Activated T-helper 1 cell treated with anti-CD3 and anti-CD28 coated beads, Interleukin-12 subunit alpha, Interleukin-12 subunit beta, Interleukin-2, Interleukin-4 antibody, amounts not matched to agents 30 ng/mL and 10 ng/mL and 1 ng/mL, durations not matched to agents 14 hours and 24 hours and 36 hours (primary cell): ENCODE measurements around the gene CASP7. TPM values are rescaled to one million over a fixed set of nuclear protein-coding genes. Genes with fewer than 3 reads are reported as not detected.
"Not testable (repeated sequence)": the region's sequence is repeated elsewhere in the genome, so short reads cannot be mapped to it uniquely, and the experiment has no call there.

Experiments used
- DNase-seq: peaks from one replicate; pipeline ENCODE4 v3.0.0; 2021; ENCODE audit warnings: low spot score
- H3K27ac Mint-ChIP-seq: one replicate; pipeline ENCODE4 v1.8.0; 2021; ENCODE audit warnings: mild to moderate bottlenecking, mixed read lengths
- H3K27me3 Mint-ChIP-seq: one replicate; pipeline ENCODE4 v1.8.0; 2022; ENCODE audit warnings: mild to moderate bottlenecking, moderate library complexity, mixed read lengths; ENCODE audit not compliant: insufficient read depth
- H3K36me3 Mint-ChIP-seq: one replicate; pipeline ENCODE4 v1.8.0; 2021; ENCODE audit warnings: low read depth, mixed read lengths
- H3K4me1 Mint-ChIP-seq: one replicate; pipeline ENCODE4 v1.8.0; 2021; ENCODE audit warnings: low read depth, mixed read lengths
- H3K4me3 Mint-ChIP-seq: one replicate; pipeline ENCODE4 v1.8.0; 2021; ENCODE audit warnings: mild to moderate bottlenecking, moderate library complexity, mixed read lengths
- H3K9me3 Mint-ChIP-seq: one replicate; pipeline ENCODE4 v1.8.0; 2021; ENCODE audit warnings: mixed read lengths
- intact Hi-C: fragments of 100-400 bp; cut with micrococcal nuclease; formaldehyde crosslinking; loops from one replicate; pipeline ENCODE4 v1.15.1; 2024
- total RNA-seq: library from RNA; stranded (reverse); gene quantifications from 2 replicates; pipeline ENCODE4 v1.2.3, GENCODE V29; 2022

The CASP7 gene
- total RNA-seq, 1 donor from 2014 or later: 25.1 TPM

DNA sequence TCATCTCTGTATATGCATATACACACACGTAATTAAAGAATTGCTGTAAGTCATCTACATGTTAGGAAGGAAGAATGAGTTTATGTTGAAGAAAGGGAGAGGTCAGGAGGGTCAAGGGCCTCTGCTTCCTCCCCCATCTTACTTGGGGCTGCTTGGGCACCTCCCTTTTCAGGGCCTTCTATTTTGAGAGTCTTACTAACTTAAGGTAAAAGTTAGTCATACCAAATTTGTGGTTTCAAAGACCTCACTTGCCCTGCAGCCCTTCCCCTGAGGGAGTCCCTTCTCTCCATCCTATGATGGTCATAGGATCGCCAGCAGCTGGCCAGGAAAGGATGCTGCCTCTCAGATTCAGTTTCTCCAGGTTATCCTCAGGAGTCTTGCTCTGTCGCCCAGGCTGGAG lies 74.4 kb downstream of the CASP7 start:
- Mint-ChIP-seq H3K4me3 (no peak overlapping the region), H3K36me3 (no peaks in the 10 kb centered on the region), H3K9me3 (no peaks in the 10 kb centered on the region), H3K27ac (no peak overlapping the region), H3K4me1 (no peaks in the 10 kb centered on the region), H3K27me3 (peaks cover 5% of the 10 kb centered on the region)
- no peak for DNase-seq
- intact Hi-C loops: no loop called here

DNA sequence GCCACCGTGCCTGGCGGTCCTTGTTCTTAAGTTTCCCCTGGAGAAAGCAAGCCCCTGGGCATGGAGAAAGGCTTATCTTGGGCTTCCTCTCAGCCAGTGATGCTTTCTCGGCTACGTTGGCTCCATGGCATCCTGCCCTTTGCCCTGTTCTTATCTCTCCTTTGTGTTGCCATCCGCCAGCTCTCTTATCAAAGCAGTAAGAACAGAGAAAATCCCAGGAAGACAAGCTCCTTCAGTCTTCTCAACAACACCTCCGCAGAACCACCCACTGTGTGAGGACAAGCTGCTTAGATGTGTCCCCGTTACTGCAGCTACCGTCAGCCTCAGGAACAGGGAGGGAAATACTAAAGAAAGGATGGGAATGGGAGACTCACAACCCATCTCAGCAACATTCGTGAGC lies 75.1 kb downstream of the CASP7 start:
- intact Hi-C loops: no loop called here
- no peaks in the 10 kb centered on the region for H3K9me3 Mint-ChIP-seq
- H3K36me3 Mint-ChIP-seq: no peaks in the 10 kb centered on the region
- H3K27ac Mint-ChIP-seq: no peak overlapping the region
- no peak for DNase-seq
- H3K4me3 Mint-ChIP-seq: no peak overlapping the region
- no peaks in the 10 kb centered on the region for H3K4me1 Mint-ChIP-seq
- H3K27me3 Mint-ChIP-seq: peaks cover 8% of the 10 kb centered on the region

DNA sequence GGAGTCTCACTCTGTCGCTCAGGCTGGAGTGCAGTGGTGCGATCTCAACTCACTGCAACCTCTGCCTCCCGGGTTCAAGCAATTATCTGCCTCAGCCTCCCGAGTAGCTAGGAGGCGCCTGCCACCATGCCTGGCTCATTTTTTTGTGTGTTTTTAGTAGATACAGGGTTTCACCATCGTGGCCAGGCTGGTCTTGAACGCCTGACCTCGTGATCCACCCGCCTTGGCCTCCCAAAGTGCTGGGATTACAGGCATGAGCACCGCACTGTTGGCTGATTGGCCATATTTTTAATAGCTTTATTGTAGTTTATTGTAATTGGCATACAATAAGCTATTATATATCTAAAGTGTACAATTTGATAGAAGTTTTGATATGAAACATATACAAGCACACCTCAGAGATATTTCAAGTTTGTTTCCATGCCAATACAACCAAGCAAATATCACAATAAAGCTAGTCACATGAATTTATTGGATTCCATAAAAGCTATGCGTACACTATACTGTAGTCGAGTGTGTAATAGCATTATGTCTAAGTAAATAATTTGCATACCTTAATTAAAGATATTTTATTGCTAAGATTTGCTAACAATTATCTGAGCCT lies 77.3 kb downstream of the CASP7 start:
- H3K9me3 Mint-ChIP-seq: no peaks in the 10 kb centered on the region
- no peaks in the 10 kb centered on the region for H3K4me1 Mint-ChIP-seq
- intact Hi-C loops: no loop called here
- H3K36me3 Mint-ChIP-seq: no peaks in the 10 kb centered on the region
- no peak overlapping the region for H3K4me3 Mint-ChIP-seq
- H3K27ac Mint-ChIP-seq: no peak overlapping the region
- H3K27me3 Mint-ChIP-seq: peaks cover 14% of the 10 kb centered on the region
- no peak for DNase-seq

DNA sequence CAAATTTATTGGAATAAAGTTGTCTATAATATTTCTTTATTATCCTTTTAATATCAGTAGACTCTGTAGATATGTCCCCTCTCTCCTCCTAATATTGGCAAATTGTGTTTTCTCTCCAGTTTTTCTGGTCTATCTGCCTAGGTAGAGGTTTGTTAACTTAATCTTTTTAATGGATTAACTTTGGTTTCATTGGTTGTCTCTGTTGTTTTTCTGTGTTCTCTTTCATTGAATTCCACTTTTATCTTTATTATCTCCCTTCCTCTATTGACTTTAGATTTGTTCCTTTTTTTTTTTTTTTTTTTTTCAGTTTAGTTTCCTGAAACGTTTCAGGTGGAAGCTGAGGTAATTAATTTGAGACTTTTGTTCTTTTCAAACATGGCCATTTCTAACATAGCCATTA lies 82.4 kb downstream of the CASP7 start:
- no peak overlapping the region for H3K27ac Mint-ChIP-seq

DNA sequence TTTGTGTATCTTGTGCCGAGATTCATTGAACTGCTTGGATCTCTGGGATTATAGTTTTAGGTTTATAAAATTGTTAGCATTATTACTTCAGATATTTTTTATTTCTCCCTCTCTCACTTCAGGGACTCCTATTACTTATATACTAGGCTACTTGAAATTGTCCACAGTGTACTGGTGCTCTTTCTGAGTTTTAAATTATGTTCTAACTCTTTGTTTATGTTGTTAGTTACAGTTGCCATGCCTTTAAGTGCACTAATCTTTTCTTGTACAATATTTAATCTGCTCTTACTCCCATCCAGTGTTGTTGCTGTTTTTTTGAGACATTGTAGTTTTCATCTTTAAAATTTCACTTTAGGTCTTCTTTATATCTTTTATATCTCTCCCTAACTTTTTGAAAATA lies 84.9 kb downstream of the CASP7 start:
- intact Hi-C loops: no loop called here
- H3K27me3 Mint-ChIP-seq: peaks cover 27% of the 10 kb centered on the region
- H3K36me3 Mint-ChIP-seq: no peaks in the 10 kb centered on the region
- peaks cover 3% of the 10 kb centered on the region for H3K9me3 Mint-ChIP-seq
- no peaks in the 10 kb centered on the region for H3K4me1 Mint-ChIP-seq
- no peak overlapping the region for H3K4me3 Mint-ChIP-seq
- no peak overlapping the region for H3K27ac Mint-ChIP-seq
- no peak for DNase-seq

More for the DNA sequence above, 82.4 kb downstream of the CASP7 start:
- peaks cover 3% of the 10 kb centered on the region for H3K9me3 Mint-ChIP-seq
- peaks cover 17% of the 10 kb centered on the region for H3K27me3 Mint-ChIP-seq
- no peaks in the 10 kb centered on the region for H3K4me1 Mint-ChIP-seq
- intact Hi-C loops: no loop called here
- no peak for DNase-seq
- no peak overlapping the region for H3K4me3 Mint-ChIP-seq
- no peaks in the 10 kb centered on the region for H3K36me3 Mint-ChIP-seq

DNA sequence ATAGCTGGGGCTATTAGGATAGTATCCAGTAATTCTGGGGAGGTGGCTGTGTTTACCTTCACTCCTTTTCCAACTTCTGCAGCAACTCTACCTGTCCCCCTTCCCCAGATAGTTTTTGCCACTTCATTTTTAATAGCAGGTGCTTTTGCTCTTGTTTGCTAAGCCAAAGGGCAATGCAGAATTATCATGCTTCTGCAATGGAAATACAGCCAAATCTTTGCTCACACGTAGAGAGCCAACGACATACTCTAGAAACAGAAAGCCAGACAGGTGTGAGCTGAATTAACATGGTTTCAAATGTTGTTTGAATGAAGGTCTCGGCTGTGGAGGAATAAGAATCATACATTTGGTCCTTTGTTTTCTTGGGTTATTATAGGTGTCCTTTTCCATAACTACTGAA lies 86.2 kb downstream of the CASP7 start:
- H3K36me3 Mint-ChIP-seq: no peaks in the 10 kb centered on the region
- H3K4me3 Mint-ChIP-seq: no peak overlapping the region
- intact Hi-C loops: no loop called here
- peaks cover 3% of the 10 kb centered on the region for H3K9me3 Mint-ChIP-seq
- no peak overlapping the region for H3K27ac Mint-ChIP-seq
- H3K4me1 Mint-ChIP-seq: no peaks in the 10 kb centered on the region
- H3K27me3 Mint-ChIP-seq: peaks cover 31% of the 10 kb centered on the region
- DNase-seq: no peak

DNA sequence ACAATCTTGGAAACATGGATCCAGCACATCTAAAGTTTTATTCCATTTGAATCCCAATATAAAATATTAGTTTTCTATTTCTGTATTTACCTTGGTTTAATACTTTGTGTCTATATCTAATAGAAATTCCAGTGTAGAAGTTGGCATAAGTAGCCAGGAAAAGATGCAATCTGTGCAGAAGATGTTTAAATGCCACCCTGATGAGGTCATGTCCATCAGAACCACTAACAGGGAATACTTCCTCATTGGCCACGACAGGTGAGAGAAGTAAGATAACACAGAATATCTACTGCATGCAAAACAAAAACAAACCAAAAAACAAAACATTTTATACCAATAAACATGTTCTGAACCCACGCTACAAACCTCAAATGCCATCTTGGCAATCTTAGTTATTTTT lies 87.5 kb downstream of the CASP7 start:
- no peaks in the 10 kb centered on the region for H3K36me3 Mint-ChIP-seq
- no peaks in the 10 kb centered on the region for H3K4me1 Mint-ChIP-seq
- DNase-seq: no peak
- peaks cover 3% of the 10 kb centered on the region for H3K9me3 Mint-ChIP-seq
- intact Hi-C loops: no loop called here
- H3K27me3 Mint-ChIP-seq: peaks cover 29% of the 10 kb centered on the region
- no peak overlapping the region for H3K4me3 Mint-ChIP-seq
- H3K27ac Mint-ChIP-seq: no peak overlapping the region

DNA sequence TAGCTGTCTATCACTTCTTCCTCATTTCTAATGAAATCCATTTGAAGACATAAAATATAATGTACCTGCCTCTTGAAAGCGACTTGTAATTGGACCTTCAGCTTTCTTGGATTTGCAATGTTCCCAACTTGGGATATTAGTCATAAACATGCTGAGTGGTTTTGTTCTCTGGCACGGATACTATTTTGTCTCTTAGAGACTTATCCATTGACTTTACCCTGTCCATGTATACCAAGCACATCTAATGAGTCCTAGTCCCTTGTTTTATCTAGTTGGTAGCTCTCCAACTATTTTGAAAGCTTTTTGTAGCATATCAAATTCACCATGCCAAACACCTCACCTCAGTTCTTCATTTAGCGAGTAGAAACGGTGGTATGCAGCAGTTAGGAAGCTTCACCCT lies 90.6 kb downstream of the CASP7 start:
- no peak for DNase-seq
- no peak overlapping the region for H3K4me3 Mint-ChIP-seq
- H3K4me1 Mint-ChIP-seq: no peaks in the 10 kb centered on the region
- no peaks in the 10 kb centered on the region for H3K36me3 Mint-ChIP-seq
- H3K27ac Mint-ChIP-seq: no peak overlapping the region
- peaks cover 28% of the 10 kb centered on the region for H3K27me3 Mint-ChIP-seq
- H3K9me3 Mint-ChIP-seq: no peaks in the 10 kb centered on the region
- intact Hi-C loops: no loop called here

DNA sequence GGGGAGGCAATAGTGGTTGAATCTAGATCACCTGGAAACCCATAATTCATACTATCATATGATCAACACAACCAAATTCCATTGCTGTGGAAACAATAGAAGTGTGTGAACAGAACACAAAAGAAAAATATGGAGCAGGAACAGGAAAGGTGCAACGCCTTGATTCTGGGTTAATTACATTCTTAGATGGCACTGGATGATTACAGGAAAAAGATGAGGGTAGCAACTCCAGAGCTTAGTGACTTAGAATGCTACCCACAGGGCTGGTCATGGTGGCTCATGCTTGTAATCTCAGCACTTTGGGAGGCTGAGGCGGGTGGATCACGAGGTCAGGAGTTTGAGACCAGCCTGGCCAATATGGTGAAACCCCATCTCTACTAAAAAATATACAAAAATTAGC lies 91.4 kb downstream of the CASP7 start:
- H3K27me3 Mint-ChIP-seq: peaks cover 28% of the 10 kb centered on the region
- H3K9me3 Mint-ChIP-seq, intact Hi-C loops, H3K27ac Mint-ChIP-seq, DNase-seq, H3K36me3 Mint-ChIP-seq, H3K4me1 Mint-ChIP-seq, H3K4me3 Mint-ChIP-seq: not testable (repeated sequence)

DNA sequence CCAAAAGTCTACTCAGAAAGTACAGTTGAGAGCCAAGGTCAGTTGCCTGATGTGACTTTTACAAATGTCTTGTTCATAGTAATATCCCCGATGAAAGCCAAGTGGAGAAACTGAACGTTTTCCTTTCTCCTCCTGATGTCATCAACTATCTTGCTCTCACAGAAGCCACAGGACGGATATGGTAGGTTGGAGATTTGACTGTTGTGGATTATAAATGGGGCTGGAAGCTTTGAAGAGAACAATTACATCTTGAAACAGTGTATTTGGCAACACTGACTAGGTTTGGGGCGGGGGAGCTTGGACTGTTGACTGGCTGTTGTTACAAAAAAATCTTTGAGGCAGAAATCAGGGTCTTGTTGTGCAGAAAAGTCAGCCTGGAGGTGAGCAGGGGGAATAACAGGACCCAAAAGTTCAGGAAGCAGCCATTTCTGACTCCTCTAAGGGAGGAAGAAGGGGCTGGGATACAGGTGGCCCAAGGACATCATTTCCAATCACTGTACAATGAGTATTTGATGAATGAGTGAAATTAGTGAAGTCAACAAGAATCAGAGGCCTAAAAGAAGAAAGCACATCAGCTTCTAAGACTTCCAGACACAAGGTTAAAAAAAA lies 96.1 kb downstream of the CASP7 start:
- Mint-ChIP-seq H3K4me3 (no peak overlapping the region), H3K9me3 (no peaks in the 10 kb centered on the region), H3K27me3 (peaks cover 15% of the 10 kb centered on the region), H3K36me3 (no peaks in the 10 kb centered on the region), H3K27ac (no peak overlapping the region), H3K4me1 (no peaks in the 10 kb centered on the region)
- intact Hi-C loops: no loop called here
- DNase-seq: no peak

DNA sequence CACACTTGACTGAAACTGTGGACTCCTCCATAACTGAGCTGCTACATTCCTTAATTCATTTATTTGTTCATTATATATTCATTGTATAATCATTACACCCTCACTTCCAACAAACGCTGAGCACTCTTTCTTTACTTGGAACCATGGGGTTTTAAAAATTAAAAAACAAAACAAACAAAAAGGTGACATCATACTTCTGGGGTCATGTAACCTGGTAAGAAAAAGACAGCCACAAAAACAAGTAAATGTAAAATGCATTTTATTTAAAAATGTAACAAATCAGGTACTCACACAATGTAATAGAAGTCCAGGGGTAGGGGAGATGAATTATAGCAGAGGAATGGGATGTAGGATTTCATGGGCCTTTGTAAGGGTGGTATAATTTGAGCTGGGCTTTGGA lies 96.8 kb downstream of the CASP7 start:
- H3K4me1 Mint-ChIP-seq: no peaks in the 10 kb centered on the region
- H3K27me3 Mint-ChIP-seq: peaks cover 15% of the 10 kb centered on the region
- DNase-seq: no peak
- no peaks in the 10 kb centered on the region for H3K36me3 Mint-ChIP-seq
- H3K27ac Mint-ChIP-seq: no peak overlapping the region
- no peak overlapping the region for H3K4me3 Mint-ChIP-seq
- intact Hi-C loops: no loop called here
- no peaks in the 10 kb centered on the region for H3K9me3 Mint-ChIP-seq

Other genes with a start within 250 kb of the CASP7 start
- not detected in 2 replicates for gene HABP2, start 126.9 kb upstream of the CASP7 start, total RNA-seq
- gene NRAP, start 15.9 kb upstream of the CASP7 start, total RNA-seq: not detected in 2 replicates
- 0.05 and 0.07 TPM in 2 replicates for gene PLEKHS1, start 71.8 kb downstream of the CASP7 start, total RNA-seq
- 14.4 and 16.0 TPM in 2 replicates for gene DCLRE1A, start 174.2 kb downstream of the CASP7 start, total RNA-seq
- 28.2 and 28.9 TPM in 2 replicates for gene NHLRC2, start 174.7 kb downstream of the CASP7 start, total RNA-seq